ENCODE results near the gene AQP12B.

Gene AQP12B

GRCh38 chr2:240707821-240708220 is 25.1 kb upstream of the AQP12B start:
- no peak for TF ChIP-seq CTCF (IDR thresholded peaks at IDR 0.05; ENCODE audit: low read depth, low read length)
- no peak for DNase-seq (ENCODE audit: low read depth, low spot score)
- H3K4me3 ChIP-seq (ENCODE audit: low read depth, low read length), result no peak overlapping the region
- in situ Hi-C loops (cut with HindIII; ENCODE audit: low sequenced_read_pairs), result no loop called here

- no peak overlapping the region for H3K4me3 ChIP-seq (ENCODE audit: low read depth, low read length)
- DNase-seq (ENCODE audit: low read depth, low spot score), result no peak
- in situ Hi-C loops (cut with HindIII; ENCODE audit: low sequenced_read_pairs), result no loop called here
- TF ChIP-seq CTCF (IDR thresholded peaks at IDR 0.05; ENCODE audit: low read depth, low read length), result no peak
These were observed 24.5 kb upstream of the AQP12B start for GRCh38 chr2:240707043-240707756.

GRCh38 chr2:240705204-240705791 is 22.6 kb upstream of the AQP12B start:
- in situ Hi-C loops (cut with HindIII; ENCODE audit: low sequenced_read_pairs), result no loop called here
- TF ChIP-seq CTCF (IDR thresholded peaks at IDR 0.05; ENCODE audit: low read depth, low read length), result no peak
- no peak overlapping the region for H3K4me3 ChIP-seq (ENCODE audit: low read depth, low read length)
- DNase-seq (ENCODE audit: low read depth, low spot score), result no peak

DNA sequence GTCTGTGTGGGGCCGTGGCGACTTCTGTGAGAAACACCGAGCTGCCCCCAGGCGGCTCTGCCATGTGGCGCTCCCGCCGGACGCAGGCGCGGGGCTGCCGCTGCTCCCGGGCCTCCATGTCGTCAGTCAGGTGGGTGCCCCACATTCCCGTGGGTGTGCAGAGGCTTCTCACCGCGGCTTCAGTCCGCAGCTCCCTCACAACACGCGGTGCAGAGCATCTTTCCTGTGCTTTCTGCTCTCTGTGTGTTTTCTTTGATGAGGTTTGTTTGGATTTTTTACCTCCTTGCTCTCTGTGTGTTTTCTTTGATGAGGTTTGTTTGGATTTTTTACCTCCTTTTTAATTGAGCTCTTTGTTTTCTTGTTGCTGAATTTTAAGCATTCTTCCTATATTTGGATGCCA is 22.0 kb upstream of the AQP12B start:
- DNase-seq (ENCODE audit: low read depth, low spot score), result no peak
- TF ChIP-seq CTCF (IDR thresholded peaks at IDR 0.05; ENCODE audit: low read depth, low read length), result no peak
- no peak overlapping the region for H3K4me3 ChIP-seq (ENCODE audit: low read depth, low read length)
- in situ Hi-C loops (cut with HindIII; ENCODE audit: low sequenced_read_pairs), result no loop called here

DNA sequence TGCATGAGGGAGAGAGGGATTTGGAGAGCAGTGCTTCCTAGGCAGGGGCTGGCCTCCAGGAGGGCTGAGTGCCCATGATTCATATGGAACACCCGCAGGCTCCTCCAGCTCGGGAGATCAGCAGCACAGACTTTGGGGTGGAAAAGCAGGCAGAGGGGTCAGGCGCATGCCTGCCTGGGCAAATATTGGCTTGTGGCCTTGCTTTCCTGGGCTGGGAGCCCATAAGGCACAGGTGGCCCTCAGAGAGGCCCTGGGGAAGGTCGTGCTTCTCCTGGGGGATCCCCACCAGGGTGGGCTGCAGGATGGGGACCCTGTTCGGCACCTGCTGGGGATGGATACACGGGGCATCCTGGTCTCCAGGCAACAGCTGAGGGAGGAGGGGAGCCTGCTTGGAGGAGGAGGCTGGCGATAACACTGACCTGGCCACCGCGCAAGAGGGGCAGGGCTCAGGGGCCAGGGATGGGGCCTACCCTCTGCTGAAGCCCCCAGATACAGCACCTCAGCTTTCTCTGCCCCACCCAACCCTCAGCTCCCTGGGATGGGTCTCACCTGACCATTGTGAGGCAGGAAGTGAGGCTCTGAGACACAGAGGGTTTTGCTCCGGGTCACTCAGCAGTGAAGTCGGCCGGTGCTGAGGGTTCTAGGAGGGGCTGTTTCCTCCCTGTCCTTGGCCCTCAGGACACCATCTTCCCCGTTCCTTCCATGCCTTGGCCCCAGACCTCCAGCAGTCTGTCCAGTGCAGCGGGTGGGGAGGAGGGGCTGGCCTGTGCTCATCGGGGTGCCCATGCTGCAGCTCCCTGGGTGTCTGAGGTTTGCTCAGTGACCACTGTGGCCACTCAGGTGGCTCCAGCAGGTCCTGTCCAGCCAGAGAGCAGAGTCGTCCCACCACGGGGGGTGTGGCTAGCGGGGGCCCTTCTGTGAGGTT is 21.0 kb upstream of the AQP12B start:
- H3K4me3 ChIP-seq (ENCODE audit: low read depth, low read length), result no peak overlapping the region
- in situ Hi-C loops (cut with HindIII; ENCODE audit: low sequenced_read_pairs), result no loop called here
- no peak for TF ChIP-seq CTCF (IDR thresholded peaks at IDR 0.05; ENCODE audit: low read depth, low read length)
- no peak for DNase-seq (ENCODE audit: low read depth, low spot score)

GRCh38 chr2:240702640-240703011 is 19.9 kb upstream of the AQP12B start:
- no peak overlapping the region for H3K4me3 ChIP-seq (ENCODE audit: low read depth, low read length)
- DNase-seq (ENCODE audit: low read depth, low spot score), result no peak
- no peak for TF ChIP-seq CTCF (IDR thresholded peaks at IDR 0.05; ENCODE audit: low read depth, low read length)

More at GRCh38 chr2:240702640-240703011, 19.9 kb upstream of the AQP12B start:
- in situ Hi-C loops (cut with HindIII; ENCODE audit: low sequenced_read_pairs), result no loop called here

Data from astrocyte of the spinal cord (primary cell).